ENCODE measurements around the gene MORN1. TPM values are rescaled to one million over a fixed set of nuclear protein-coding genes. Genes with fewer than 3 reads are reported as not detected.
"Not testable (repeated sequence)": the region's sequence is repeated elsewhere in the genome, so short reads cannot be mapped to it uniquely, and the experiment has no call there.

MORN1 gene
- polyA plus RNA-seq, 1 donor (not counting 4 experiments of a cell fraction or from before 2014, with no cell fraction given), result 2.1 TPM

DNA sequence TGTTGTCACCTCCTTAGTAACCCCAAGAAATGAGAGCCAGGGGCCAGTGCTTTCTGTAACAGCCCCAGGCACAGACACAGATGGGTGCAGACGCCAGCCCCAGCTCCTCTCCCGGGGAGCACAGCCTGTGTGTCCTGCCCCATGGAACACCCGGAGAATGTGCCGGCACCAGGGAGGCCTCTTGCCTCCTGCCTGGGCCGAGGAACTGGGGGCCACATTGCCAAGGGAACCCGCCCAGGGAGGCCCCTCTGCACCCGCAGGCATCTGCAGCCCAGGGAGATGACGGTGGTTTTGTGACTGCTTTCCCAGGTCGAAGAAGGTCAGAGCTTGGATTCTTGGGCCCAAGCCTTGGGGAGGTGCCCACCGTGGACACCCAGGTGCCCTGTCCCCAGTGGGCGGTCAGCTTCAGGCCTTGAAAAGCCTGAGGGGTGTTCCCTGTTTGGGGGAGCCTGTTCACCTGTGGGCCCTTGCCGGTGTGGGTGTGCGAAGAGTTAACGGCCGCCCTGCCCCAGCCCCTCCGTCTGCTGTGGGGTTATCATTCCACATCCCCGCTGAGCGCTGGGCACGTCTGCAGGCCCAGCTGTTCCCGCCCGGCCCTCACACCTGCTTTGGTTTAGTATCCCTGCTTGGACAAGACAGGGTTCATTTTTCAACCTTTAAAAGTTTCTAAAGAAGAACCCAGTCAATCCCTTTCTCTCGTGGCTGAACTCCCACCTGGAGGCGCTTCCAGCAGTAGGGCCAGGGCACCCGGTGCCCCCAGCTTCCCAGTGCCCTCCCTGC is 62.5 kb downstream of the MORN1 start:
- dilution Hi-C loops (cut with MboI; ENCODE audit: extremely low pct_ligation_motif_present, low sequenced_read_pairs), result no loop called here
- Histone ChIP-seq H3K9me1 (ENCODE audit: control insufficient read depth, extremely low read depth, insufficient read depth, low read length) (no peaks in the 10 kb centered on the region), H3K4me3 (ENCODE audit: control insufficient read depth in 2 of 3, extremely low read depth in 1 of 3, insufficient read depth in 2 of 3, low read depth in 1 of 3, low read length in 3 of 3) (no peak overlapping the region), H3K79me2 (ENCODE audit: control insufficient read depth, insufficient read depth, low read length) (no peaks in the 10 kb centered on the region), H3K9me3 (ENCODE audit: control insufficient read depth, low read depth, low read length) (no peaks in the 10 kb centered on the region), H4K20me1 (ENCODE audit: control insufficient read depth, extremely low read depth, insufficient read depth, low read length) (no peaks in the 10 kb centered on the region), H3K4me1 (ENCODE audit: control insufficient read depth, extremely low read depth, insufficient read depth, low read length) (peaks cover 4% of the 10 kb centered on the region), H2AFZ (ENCODE audit: control insufficient read depth, low read length) (no peak overlapping the region), H3K27ac (ENCODE audit: control insufficient read depth, insufficient read depth, low read length) (no peak overlapping the region), H3K9ac (ENCODE audit: control insufficient read depth, extremely low read depth, insufficient read depth, low read length) (no peak overlapping the region), H3K27me3 (ENCODE audit: control insufficient read depth, extremely low read depth, insufficient read depth, low read length) (peaks cover 31% of the 10 kb centered on the region), H3K36me3 (ENCODE audit: control insufficient read depth in 2 of 2, extremely low read depth in 1 of 2, insufficient read depth in 2 of 2, low read length in 2 of 2) (no peaks in the 10 kb centered on the region), H3K4me2 (ENCODE audit: control insufficient read depth, extremely low read depth, insufficient read depth, low read depth, low read length) (no peak overlapping the region)
- TF ChIP-seq EZH2 (IDR thresholded peaks at IDR 0.05; ENCODE audit: low read length) (no peak), CTCF (optimal IDR thresholded peaks at IDR 0.05 in 1 of 3, IDR thresholded peaks at IDR 0.05 in 1 of 3, conservative IDR thresholded peaks at IDR 0.05 in 1 of 3; ENCODE audit: extremely low read depth in 1 of 3, insufficient read depth in 2 of 3, low read length in 3 of 3) (no peak)
- DNase-seq (ENCODE audit: low read depth, low spot score) (no peak), FAIRE-seq (no peak)

- DNase-seq (ENCODE audit: low read depth, low spot score) (no peak), FAIRE-seq (no peak)
- no peak overlapping the region for H3K9ac ChIP-seq (ENCODE audit: control insufficient read depth, extremely low read depth, insufficient read depth, low read length)
- H3K27me3 ChIP-seq (ENCODE audit: control insufficient read depth, extremely low read depth, insufficient read depth, low read length), result peaks cover 36% of the 10 kb centered on the region
- H3K4me2 ChIP-seq (ENCODE audit: control insufficient read depth, extremely low read depth, insufficient read depth, low read depth, low read length), result no peak overlapping the region
- H3K4me3 ChIP-seq (ENCODE audit: control insufficient read depth in 2 of 3, extremely low read depth in 1 of 3, insufficient read depth in 2 of 3, low read depth in 1 of 3, low read length in 3 of 3), result no peak overlapping the region
- no peaks in the 10 kb centered on the region for H4K20me1 ChIP-seq (ENCODE audit: control insufficient read depth, extremely low read depth, insufficient read depth, low read length)
- H3K79me2 ChIP-seq (ENCODE audit: control insufficient read depth, insufficient read depth, low read length), result no peaks in the 10 kb centered on the region
- TF ChIP-seq CTCF (optimal IDR thresholded peaks at IDR 0.05 in 1 of 3, IDR thresholded peaks at IDR 0.05 in 1 of 3, conservative IDR thresholded peaks at IDR 0.05 in 1 of 3; ENCODE audit: extremely low read depth in 1 of 3, insufficient read depth in 2 of 3, low read length in 3 of 3), result no peak
- no peak for TF ChIP-seq EZH2 (IDR thresholded peaks at IDR 0.05; ENCODE audit: low read length)
- dilution Hi-C loops (cut with MboI; ENCODE audit: extremely low pct_ligation_motif_present, low sequenced_read_pairs), result no loop called here
- no peak overlapping the region for H2AFZ ChIP-seq (ENCODE audit: control insufficient read depth, low read length)
- peaks cover 4% of the 10 kb centered on the region for H3K4me1 ChIP-seq (ENCODE audit: control insufficient read depth, extremely low read depth, insufficient read depth, low read length)
- H3K9me3 ChIP-seq (ENCODE audit: control insufficient read depth, low read depth, low read length), result no peaks in the 10 kb centered on the region
- H3K27ac ChIP-seq (ENCODE audit: control insufficient read depth, insufficient read depth, low read length), result no peak overlapping the region
- H3K36me3 ChIP-seq (ENCODE audit: control insufficient read depth in 2 of 2, extremely low read depth in 1 of 2, insufficient read depth in 2 of 2, low read length in 2 of 2), result no peaks in the 10 kb centered on the region
- H3K9me1 ChIP-seq (ENCODE audit: control insufficient read depth, extremely low read depth, insufficient read depth, low read length), result no peaks in the 10 kb centered on the region
Measured at GRCh38 chr1:2327841-2328240, 63.5 kb downstream of the MORN1 start.

DNA sequence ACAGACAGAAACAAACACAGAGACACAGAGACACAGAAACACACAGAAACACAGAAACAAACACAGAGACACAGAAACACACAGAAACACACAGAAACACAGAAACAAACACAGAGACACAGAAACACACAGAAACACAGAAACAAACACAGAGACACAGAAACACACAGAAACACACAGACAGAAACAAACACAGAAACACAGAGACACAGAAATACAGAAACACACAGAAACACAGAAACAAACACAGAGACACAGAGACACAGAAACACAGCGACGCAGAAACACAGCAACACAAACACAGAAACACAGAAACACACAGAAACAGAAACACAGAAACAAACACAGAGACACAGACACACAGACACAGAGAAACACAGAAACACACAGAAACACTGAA is 64.2 kb downstream of the MORN1 start:
- H3K9ac ChIP-seq (ENCODE audit: control insufficient read depth, extremely low read depth, insufficient read depth, low read length); FAIRE-seq; H3K36me3 ChIP-seq (ENCODE audit: control insufficient read depth in 2 of 2, extremely low read depth in 1 of 2, insufficient read depth in 2 of 2, low read length in 2 of 2); H3K27ac ChIP-seq (ENCODE audit: control insufficient read depth, insufficient read depth, low read length); H4K20me1 ChIP-seq (ENCODE audit: control insufficient read depth, extremely low read depth, insufficient read depth, low read length); H3K79me2 ChIP-seq (ENCODE audit: control insufficient read depth, insufficient read depth, low read length); H3K4me3 ChIP-seq (ENCODE audit: control insufficient read depth in 2 of 3, extremely low read depth in 1 of 3, insufficient read depth in 2 of 3, low read depth in 1 of 3, low read length in 3 of 3); H3K4me2 ChIP-seq (ENCODE audit: control insufficient read depth, extremely low read depth, insufficient read depth, low read depth, low read length); DNase-seq (ENCODE audit: low read depth, low spot score); H3K4me1 ChIP-seq (ENCODE audit: control insufficient read depth, extremely low read depth, insufficient read depth, low read length); H3K9me1 ChIP-seq (ENCODE audit: control insufficient read depth, extremely low read depth, insufficient read depth, low read length); H2AFZ ChIP-seq (ENCODE audit: control insufficient read depth, low read length); dilution Hi-C loops (cut with MboI; ENCODE audit: extremely low pct_ligation_motif_present, low sequenced_read_pairs); H3K9me3 ChIP-seq (ENCODE audit: control insufficient read depth, low read depth, low read length): not testable (repeated sequence)
- peaks cover 40% of the 10 kb centered on the region for H3K27me3 ChIP-seq (ENCODE audit: control insufficient read depth, extremely low read depth, insufficient read depth, low read length)
